A549 (cell line): ENCODE data around the gene NEK4.

ENCODE experiments used
- CHD2 ChIP-seq: fragments of 150-350 bp; IDR thresholded peaks from 2 replicates; pipeline ENCODE4 v1.6.1; 2014; ENCODE audit warnings: low read length; ENCODE audit not compliant: partially characterized antibody
- CHD4 ChIP-seq: fragments of 200-600 bp; sonication (generic); IDR thresholded peaks from 2 replicates; pipeline ENCODE4 v1.6.1; 2016; ENCODE audit warnings: antibody characterized with exemption, mild to moderate bottlenecking, borderline replicate concordance
- POLR2A ChIP-seq: IDR thresholded peaks from 2 replicates; pipeline ENCODE4 v1.6.1; 2012; ENCODE audit warnings: mild to moderate bottlenecking, low read length
- POLR2AphosphoS2 ChIP-seq: conservative IDR thresholded peaks from 2 replicates; pipeline ENCODE4 v1.6.1; 2012; ENCODE audit warnings: low read length, improper control_type of control experiment, inconsistent platforms
- SMC3 ChIP-seq: fragments of >200 bp; sonication (Bioruptor Twin); formaldehyde crosslinking; IDR thresholded peaks from 3 replicates; pipeline ENCODE4 v1.6.1; 2018; ENCODE audit warnings: inconsistent platforms
- TF ChIP-seq, protein P1 (sequence below): fragments of >200 bp; sonication (Bioruptor Twin); formaldehyde crosslinking; IDR thresholded peaks from 3 replicates; pipeline ENCODE4 v1.5.1; 2016

DNA sequence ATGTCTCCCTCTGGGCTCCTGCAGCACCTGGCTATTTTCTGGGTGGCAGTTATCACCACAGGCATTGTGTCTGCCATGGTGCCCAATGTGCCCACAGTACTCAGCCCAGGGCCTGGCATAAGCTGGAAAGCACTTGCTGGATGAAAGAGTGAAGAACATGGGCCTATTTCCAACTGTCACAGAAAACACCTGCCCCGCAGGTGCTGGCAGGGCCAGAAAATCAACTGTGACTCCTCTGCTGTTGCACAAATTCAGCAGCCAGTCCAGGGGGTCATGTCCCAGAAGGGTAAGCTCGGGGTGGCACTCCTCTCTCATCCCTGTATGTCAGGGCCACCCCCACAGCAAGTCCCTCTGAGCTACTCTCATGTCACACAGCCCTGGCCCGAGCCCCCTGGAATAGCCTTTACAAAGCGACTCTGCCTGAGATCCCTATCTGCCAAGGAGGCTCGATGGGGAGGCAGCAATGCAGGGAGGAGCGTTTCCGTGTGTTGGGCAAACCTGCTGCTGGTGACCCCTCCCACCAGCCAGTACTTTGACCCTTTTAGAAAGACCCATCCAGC is 40.8 kb upstream of the NEK4 start:
- TF ChIP-seq, protein P1, sequence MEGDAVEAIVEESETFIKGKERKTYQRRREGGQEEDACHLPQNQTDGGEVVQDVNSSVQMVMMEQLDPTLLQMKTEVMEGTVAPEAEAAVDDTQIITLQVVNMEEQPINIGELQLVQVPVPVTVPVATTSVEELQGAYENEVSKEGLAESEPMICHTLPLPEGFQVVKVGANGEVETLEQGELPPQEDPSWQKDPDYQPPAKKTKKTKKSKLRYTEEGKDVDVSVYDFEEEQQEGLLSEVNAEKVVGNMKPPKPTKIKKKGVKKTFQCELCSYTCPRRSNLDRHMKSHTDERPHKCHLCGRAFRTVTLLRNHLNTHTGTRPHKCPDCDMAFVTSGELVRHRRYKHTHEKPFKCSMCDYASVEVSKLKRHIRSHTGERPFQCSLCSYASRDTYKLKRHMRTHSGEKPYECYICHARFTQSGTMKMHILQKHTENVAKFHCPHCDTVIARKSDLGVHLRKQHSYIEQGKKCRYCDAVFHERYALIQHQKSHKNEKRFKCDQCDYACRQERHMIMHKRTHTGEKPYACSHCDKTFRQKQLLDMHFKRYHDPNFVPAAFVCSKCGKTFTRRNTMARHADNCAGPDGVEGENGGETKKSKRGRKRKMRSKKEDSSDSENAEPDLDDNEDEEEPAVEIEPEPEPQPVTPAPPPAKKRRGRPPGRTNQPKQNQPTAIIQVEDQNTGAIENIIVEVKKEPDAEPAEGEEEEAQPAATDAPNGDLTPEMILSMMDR: no peak
- TF ChIP-seq CHD2: no peak
- no peak for TF ChIP-seq SMC3
- no peak for TF ChIP-seq POLR2A
- TF ChIP-seq POLR2AphosphoS2: no peak
- no peak for TF ChIP-seq CHD4
